Subcutaneous adipose tissue (tissue), 4 donors: Measurements from ENCODE around the gene RAB11B. TPM values are rescaled to one million over a fixed set of nuclear protein-coding genes. Genes with fewer than 3 reads are reported as not detected.

Source experiments
- total RNA-seq, 4 donors: library from RNA; depleted of rRNA; stranded (reverse); fragments of >200 nt; gene quantifications; one replicate each; pipeline ENCODE4 v1.1.0, GENCODE V29; 2016
- TF ChIP-seq, protein P1 (sequence below): fragments of 450-650 bp; IDR thresholded peaks from one replicate; pipeline ENCODE4 v1.5.1; 2016; ENCODE audit warnings: low read depth, mild to moderate bottlenecking, control low read depth, antibody characterized with exemption, moderate library complexity

The RAB11B gene
- total RNA-seq, 4 donors from 2014 or later = 29.4 to 95.3 (median 40.7) TPM

DNA sequence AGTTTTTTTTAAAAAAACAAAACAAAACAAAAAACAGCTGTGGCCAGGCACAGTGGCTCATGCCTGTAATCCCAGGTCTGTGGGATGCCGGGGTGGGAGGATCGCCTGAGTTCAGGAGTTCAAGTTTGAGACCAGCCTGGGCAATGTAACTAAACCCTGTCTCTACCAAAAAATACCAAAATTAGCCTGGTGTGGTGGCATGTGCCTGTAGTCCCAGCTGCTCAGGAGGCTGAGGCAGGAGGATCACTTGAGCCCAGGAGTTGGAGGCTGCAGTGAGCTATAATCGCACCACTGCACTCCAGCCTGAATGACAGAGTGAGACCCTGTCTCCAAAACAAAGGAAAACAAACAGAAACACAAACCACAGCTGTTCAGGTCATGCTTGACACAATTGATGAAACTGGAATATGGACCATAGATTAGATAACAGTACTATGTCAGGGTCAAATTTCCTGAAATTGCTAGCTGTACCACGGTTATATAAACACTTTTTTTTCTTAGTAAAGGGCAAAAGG, 33.1 kb upstream of the RAB11B start:
- TF ChIP-seq, protein P1, sequence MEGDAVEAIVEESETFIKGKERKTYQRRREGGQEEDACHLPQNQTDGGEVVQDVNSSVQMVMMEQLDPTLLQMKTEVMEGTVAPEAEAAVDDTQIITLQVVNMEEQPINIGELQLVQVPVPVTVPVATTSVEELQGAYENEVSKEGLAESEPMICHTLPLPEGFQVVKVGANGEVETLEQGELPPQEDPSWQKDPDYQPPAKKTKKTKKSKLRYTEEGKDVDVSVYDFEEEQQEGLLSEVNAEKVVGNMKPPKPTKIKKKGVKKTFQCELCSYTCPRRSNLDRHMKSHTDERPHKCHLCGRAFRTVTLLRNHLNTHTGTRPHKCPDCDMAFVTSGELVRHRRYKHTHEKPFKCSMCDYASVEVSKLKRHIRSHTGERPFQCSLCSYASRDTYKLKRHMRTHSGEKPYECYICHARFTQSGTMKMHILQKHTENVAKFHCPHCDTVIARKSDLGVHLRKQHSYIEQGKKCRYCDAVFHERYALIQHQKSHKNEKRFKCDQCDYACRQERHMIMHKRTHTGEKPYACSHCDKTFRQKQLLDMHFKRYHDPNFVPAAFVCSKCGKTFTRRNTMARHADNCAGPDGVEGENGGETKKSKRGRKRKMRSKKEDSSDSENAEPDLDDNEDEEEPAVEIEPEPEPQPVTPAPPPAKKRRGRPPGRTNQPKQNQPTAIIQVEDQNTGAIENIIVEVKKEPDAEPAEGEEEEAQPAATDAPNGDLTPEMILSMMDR = no peak

DNA sequence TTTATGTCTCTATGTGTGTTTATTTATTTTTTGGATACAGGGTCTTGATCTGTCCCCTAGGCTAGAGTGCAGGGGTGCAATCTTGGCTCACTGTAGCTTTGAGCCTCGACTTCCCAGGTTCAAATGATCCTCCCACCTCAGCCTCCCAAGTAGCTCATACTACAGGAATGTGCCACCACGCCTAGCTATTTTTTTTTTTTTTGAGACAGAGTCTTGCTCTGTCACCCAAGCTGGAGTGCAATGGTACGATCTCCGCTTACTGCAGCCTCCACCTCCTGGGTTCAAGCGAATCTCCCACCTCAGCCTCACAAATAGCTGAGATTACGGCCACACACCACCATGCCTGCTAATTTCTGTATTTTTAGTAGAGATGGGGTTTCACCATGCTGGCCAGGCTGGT, 31.2 kb upstream of the RAB11B start:
- TF ChIP-seq, protein P1 = no peak

DNA sequence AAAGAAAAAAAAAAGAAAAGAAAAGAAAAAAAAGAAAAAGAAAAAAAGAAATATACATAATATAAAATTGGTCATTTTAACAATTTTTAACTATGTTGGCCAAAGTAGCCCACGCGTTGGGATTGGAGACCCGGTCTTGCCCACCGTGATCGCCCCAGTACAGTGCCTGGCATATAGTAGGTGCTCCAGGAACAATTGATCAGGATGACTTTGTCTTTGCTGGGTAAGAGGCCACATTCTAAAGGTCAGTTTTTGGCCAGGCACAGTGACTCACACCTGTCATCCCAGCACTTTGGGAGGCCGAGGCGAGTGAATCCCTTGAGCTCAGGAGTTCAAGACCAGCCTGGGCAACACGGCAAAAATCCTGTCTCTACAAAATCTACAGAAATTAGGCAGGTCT, 30.0 kb upstream of the RAB11B start:
- TF ChIP-seq, protein P1 = no peak

DNA sequence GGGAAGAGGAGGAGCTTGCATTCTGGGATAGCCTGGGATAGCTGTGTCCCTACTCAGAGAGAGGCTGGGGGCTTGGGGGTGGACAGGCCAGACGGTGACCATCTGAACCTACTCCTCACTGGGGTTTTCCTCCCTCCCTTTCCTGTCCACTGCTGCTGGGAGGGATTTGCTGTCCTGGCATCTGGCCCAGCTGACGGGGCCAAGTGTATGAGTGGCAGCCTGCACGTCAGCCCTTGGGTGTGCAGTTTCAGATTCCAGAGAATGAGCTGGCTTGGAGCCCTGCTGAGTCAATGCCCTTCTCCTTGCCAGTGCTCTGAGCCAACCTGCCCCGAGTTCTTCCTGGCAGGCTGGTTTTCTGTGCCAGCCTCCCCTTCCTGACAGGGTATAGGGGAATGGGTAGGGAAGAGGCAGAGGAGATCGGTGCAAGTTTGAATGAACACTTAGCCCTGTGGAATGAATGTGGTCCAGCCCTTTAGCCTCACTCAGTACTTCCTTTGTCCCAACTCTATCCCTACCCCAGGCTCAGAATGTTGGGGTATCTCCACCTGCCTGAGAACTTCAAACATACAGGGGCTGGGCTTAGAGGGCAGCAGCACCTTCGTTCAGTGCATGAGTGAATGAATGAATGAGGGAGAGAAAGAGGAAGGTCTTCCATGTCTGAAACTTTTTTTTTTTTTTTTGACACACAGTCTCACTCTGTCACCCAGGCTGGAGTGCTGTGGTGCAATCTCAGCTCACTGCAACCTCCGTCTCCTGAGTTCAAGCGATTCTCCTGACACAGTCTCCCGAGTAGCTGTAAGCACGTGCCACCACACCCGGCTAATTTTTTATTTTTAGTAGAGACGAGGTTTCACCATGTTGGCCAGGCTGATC, 28.0 kb upstream of the RAB11B start:
- TF ChIP-seq, protein P1 = no peak

DNA sequence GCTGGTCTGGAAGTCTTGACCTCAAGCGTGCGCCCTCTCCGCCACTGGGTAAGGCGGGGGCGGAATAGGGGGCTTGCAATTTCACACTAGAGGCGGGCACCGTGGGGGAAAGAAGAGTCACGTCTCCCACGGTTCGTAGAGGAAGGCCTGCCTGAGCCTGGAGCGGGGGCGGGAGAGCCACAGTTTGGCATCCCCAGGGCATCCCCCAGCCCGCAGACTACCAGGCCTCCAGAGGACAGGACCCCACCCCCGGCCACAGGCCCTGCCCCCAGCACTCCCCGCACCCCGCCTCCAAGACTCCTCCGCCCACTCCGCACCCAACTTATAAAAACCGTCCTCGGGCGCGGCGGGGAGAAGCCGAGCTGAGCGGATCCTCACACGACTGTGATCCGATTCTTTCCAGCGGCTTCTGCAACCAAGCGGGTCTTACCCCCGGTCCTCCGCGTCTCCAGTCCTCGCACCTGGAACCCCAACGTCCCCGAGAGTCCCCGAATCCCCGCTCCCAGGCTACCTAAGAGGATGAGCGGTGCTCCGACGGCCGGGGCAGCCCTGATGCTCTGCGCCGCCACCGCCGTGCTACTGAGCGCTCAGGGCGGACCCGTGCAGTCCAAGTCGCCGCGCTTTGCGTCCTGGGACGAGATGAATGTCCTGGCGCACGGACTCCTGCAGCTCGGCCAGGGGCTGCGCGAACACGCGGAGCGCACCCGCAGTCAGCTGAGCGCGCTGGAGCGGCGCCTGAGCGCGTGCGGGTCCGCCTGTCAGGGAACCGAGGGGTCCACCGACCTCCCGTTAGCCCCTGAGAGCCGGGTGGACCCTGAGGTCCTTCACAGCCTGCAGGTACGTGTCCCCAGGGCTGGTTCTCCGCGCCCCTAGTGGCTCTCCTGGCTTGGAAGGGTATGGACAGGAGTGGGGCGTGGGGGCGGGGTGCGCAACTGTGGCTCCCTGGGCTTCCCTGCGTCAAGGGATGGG, 26.1 kb upstream of the RAB11B start, which contains the start of gene ANGPTL4:
Gene ANGPTL4 (plus strand): TSS at position 353 of the 969 bp plus-strand sequence. CDS start 167 bp downstream, at position 520.
- TF ChIP-seq, protein P1 = no peak

DNA sequence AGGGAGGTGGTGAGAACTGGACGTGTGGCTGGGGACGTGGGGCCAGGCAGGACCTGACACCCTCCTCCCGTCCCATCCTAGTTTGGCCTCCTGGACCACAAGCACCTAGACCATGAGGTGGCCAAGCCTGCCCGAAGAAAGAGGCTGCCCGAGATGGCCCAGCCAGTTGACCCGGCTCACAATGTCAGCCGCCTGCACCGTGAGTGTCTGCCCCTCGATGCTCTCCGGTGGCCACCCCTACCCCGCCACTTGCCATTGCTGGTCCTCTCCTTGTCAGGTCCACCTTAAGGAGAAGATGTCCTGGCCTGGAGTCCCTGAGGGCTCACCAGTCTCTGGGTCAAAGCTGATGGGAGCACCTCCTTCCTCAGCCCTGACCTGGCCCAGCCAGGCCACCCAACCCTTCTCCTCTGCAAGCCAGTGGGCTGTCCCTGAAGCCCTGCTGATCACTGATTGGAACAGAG, 24.0 kb upstream of the RAB11B start:
- TF ChIP-seq, protein P1 = no peak
